ENCODE results near the gene RUFY3. TPM values are rescaled to one million over a fixed set of nuclear protein-coding genes. Genes with fewer than 3 reads are reported as not detected.

The RUFY3 gene
- total RNA-seq, 1 donor, result 64.8 TPM

DNA sequence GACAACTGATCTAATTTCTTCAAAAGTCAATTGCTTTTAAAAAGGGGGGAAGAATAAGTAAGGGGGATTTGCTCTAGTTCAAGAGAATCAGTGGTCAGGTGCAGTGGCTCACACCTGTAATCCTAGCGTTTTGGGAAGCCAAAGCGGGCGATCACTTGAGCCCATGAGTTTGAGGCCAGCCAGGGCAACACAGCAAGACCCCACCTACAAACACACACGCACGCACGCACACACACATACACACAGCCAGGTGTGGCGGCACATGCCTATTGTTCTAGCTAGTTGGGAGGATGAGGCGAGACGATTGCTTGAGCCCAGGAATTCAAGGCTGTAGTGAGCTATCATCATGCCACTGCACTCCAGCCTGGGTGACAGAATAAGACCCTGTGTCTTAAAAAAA is 108.3 kb downstream of the RUFY3 start:
- DNase-seq (ENCODE audit: low read depth), result no peak
- TF ChIP-seq CTCF (IDR thresholded peaks at IDR 0.05; ENCODE audit: insufficient read depth, low read length), result no peak
- H3K4me3 ChIP-seq (ENCODE audit: low read depth, low read length), result no peak overlapping the region

DNA sequence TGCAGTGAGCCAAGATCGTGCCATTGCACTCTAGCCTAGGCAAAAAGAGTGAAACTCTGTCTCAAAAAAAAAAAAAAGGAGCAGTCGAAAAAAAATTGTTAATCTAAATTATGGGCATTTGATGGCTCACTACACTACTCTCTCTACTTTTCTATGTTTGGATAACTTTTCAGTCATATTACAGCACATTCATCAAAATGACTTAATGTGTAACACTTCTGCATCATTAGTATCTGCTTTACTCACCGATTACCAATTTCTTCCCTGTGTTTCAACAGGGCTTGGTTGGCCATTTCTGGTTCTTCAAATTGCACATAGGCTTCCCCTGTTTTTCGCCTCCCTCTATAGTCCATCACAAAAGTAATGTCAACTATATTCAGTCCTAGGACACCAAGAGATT is 109.5 kb downstream of the RUFY3 start:
- no peak for TF ChIP-seq CTCF (IDR thresholded peaks at IDR 0.05; ENCODE audit: insufficient read depth, low read length)
- no peak for DNase-seq (ENCODE audit: low read depth)
- H3K4me3 ChIP-seq (ENCODE audit: low read depth, low read length), result no peak overlapping the region

DNA sequence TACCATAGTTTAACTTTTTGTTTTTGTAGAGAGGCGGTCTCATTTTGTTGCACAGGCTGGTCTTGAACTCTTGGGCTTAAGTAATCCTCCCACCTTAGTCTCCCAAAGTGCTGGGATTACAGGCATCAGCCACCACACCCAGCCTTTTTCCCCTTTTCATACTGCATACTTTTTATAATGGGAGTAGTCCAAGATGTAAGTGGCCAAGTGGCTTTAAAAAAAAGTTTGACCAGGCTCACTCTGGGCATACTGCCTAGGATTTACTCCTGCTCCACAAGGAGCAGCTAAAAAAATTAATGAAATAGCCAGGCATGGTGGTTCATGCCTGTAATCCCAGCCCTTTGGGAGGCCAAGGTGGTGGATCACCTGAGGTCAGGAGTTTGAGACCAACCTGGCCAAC is 111.9 kb downstream of the RUFY3 start:
- no peak for TF ChIP-seq CTCF (IDR thresholded peaks at IDR 0.05; ENCODE audit: insufficient read depth, low read length)
- DNase-seq (ENCODE audit: low read depth), result peak; percentile 59
- no peak overlapping the region for H3K4me3 ChIP-seq (ENCODE audit: low read depth, low read length)

- no peak overlapping the region for H3K4me3 ChIP-seq (ENCODE audit: low read depth, low read length)
- TF ChIP-seq CTCF (IDR thresholded peaks at IDR 0.05; ENCODE audit: insufficient read depth, low read length), result no peak
- DNase-seq (ENCODE audit: low read depth), result no peak
These were observed 114.3 kb downstream of the RUFY3 start for GRCh38 chr4:70836081-70836480.

- no peak for TF ChIP-seq CTCF (IDR thresholded peaks at IDR 0.05; ENCODE audit: insufficient read depth, low read length)
- peak overlapping the region; percentile 98 for H3K4me3 ChIP-seq (ENCODE audit: low read depth, low read length)
- DNase-seq (ENCODE audit: low read depth), result peak; percentile 36
These were observed 116.4 kb downstream of the RUFY3 start for GRCh38 chr4:70838204-70838603.

DNA sequence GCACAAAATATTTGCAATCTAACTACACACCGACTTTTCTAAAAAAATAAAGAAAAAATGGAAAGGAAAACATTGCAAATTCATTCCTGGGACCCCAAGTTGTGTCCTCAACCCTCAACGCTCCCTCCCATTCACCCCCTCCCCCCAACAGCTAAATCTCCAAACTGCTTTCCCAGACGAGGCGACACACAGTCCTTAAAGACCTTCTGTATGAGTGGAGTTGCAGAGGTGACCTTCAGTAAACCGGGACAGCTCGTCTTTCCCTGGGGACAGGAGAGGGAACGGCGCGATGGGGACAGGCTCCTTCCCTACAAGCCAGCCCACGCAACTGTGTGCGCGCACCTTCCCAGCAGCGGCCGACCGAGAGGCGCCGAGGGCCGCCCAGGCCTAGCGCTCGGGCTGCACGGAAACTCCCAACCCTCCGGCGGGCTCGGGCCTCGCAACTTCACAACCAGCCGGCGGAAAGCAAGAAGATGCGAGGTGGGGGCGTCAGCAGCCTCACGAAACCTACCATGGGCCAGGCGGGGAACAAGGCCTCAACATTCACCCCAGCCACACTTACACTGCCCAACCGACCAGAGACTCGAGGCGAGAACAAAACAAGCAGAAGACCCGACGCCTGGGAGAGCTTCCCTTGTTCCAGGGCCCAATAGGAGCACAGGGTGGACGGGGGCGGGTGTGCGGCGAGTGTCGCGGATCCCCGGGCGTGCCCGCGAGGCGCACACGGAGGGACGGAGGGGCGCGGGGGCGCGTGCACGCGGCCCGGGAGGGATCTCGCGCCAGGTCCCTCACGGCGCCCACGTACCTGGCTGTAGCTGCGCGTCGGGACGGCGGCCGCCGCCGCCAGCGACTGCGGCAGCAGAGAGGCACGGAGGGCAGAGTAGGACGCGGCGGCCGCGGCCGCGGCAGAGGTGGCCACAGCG is 117.2 kb downstream of the RUFY3 start:
- peak; percentile 52 for DNase-seq (ENCODE audit: low read depth)
- TF ChIP-seq CTCF (IDR thresholded peaks at IDR 0.05; ENCODE audit: insufficient read depth, low read length), result no peak
- peak overlapping the region; percentile 98 for H3K4me3 ChIP-seq (ENCODE audit: low read depth, low read length)
